NOMO-1 treated with dmso at 0.1 percent for 144 hours (cell line): Measurements from ENCODE around the gene FRAT1.
A peak's percentile ranks its signal among the peaks of the same experiment; 100 is the strongest.

Experiments
- DNase-seq: peaks from one replicate; lab custom pipeline; 2025; ENCODE audit not compliant: unreplicated experiment; lab: John Stamatoyannopoulos, UW

FRAT1 gene

GRCh38 chr10:97307866-97308780 is 10.9 kb upstream of the FRAT1 start:
- DNase-seq, result no peak

GRCh38 chr10:97311111-97311626 is 7.9 kb upstream of the FRAT1 start:
- DNase-seq, result no peak

GRCh38 chr10:97312897-97313296 is 6.2 kb upstream of the FRAT1 start:
- DNase-seq, result no peak

- DNase-seq, result no peak
Observed at GRCh38 chr10:97314671-97315070, 4.4 kb upstream of the FRAT1 start.

GRCh38 chr10:97319671-97320479 is 804 bp downstream of the FRAT1 start:
- DNase-seq, result peak; percentile 56

DNA sequence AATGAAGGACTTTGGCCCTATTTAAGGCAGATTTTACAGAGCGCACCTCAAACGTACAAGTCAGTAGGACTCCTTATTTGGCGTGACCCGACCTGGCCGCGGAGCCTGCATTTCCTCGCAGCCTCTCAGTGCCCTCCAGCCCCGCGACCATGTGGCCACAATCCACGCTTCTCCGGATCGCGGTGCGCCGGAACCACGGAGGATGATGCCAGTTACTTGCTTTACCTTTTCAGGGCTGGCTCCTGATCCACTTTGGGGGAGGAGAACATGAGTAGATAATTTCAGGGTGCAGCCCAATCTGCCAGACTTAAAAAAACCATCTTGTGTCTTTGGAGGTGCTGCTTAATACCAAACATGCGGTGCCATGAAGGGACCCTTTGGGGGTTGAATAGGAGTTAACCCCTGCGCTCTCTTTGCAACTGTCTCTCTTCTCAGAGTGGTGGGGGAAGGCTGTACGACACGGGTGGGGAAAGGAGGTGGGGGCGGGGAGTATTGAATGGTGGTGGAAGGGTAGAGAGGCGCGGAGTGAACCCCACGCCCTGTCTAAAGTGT is 1.5 kb downstream of the FRAT1 start:
- DNase-seq, result no peak

GRCh38 chr10:97321032-97321803 is 2.1 kb downstream of the FRAT1 start:
- peak; percentile 27 for DNase-seq

DNA sequence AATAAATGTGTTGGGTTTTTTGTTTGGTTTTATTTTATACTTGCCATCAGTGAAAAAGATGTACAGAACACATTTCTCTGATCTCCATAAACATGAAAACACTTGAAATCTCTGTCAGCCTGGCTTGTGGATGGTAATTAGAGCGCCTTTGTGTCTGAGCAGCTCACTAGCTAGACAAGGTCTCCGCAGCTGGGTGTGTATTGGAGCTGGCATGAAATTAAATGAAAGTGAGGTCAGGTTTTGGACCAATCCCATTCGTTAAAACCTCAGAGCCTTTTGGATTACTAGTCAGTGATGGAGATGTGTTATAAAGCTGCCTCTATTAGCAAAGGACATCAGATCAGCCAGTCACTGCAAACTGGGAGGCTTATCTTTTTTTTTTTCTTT is 2.7 kb downstream of the FRAT1 start:
- DNase-seq, result no peak

GRCh38 chr10:97323501-97323900 is 4.4 kb downstream of the FRAT1 start:
- no peak for DNase-seq

DNA sequence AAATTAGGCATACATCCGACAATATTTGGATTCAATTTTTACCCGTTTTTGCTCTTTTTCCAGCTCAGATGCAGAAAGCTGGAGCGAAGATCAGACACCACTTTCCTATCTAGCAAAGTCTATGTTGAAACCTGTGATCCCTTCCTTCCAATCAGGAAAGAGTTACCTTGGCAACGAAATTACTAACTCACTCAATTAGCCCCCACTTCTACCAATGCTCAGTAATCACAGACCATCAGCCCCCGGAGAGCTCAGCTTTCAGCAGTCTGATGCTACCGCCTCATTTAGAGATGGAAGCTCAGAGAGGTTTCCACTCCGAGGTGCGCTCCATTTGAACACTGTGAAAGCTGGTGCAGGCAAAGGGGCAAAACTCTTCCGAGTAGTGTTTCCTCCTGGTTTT is 6.7 kb downstream of the FRAT1 start:
- no peak for DNase-seq

DNA sequence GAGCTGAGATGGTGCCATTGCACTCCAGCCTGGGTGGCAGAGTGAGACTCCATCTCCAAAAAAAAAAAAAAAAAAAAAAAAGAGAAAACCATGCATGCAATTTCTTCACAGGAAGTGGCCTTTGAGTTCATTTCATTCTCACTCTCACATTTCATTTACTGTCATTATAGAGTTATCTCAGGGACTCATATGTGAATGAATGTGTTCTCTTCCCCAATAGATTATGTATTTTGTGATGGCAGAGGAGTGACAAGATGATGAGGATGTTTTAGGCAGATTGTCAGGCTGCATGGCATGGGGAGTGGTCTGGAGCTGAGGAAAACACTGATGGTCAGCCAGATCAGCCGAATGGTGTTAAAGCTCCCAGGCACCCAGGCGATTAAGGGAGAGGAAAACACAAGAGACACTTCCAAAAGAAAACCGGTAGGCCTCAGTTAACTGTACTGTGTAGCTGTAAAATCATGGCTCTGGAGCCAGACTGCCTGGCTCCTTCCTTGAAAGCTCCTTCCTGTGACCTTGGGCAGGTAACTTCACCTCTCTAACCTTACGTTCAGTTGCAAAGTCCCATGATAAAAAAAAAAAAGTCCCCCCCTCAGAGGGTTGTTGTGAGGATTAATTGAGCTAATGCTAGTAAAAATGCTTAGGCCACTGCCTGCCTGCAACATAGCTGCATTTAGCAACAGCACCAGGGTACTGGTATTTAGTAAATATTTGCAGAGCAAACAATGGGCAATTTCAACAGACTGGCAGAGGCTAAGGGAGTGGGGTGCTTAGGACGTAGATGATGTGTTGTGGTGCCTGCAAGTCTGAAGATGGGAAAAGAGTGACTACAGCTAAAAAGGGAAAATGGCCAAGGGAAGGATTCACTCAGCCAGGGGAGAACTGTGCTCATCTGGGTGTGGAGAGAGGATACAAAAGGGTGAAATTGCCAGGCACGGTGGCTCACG is 8.6 kb downstream of the FRAT1 start:
- no peak for DNase-seq

GRCh38 chr10:97328646-97329453 is 9.8 kb downstream of the FRAT1 start:
- no peak for DNase-seq

DNA sequence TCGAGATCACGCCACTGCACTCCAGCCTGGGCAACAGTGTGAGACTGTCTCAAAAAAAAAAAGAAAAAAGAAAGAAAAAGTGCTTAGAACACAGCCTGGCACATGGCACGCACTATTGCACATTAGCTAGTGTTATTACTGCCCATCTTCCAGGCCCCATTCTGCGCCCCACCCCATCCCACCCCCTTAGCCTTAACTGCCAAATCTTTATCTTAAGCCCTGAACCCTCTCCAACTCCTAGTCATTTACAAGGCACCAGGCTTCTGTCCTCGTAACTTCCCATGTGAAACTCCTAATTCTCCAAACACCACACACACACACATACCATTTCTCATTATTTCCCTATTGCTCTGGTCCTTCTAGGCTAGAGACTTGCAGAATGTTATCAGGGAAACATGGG is 10.7 kb downstream of the FRAT1 start:
- no peak for DNase-seq

DNA sequence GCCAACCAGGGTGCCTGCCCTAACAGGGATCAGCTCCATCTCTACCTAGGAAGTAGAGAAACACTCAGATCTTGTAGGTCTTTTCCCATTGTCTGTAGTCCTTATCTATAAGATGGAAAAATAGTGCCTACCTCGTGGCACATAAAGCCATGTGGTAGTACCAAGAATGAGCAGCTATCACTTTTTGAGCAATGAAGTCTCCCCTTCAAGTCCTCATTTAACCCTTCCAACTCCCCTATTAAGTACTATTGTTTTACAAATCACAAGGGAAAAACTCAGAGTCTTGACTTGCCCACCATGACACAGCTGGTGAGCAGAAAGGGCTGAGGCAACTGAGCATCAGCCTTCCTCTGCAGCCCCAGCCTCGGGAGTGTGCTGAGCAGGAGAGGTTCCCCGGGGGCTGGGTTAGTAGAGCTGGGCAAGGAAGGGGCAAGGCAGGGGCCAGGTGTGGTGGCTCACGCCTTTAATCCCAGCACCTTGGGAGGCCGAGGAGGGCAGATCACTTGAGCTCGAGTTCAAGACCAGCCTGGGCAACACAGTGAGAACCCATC is 12.2 kb downstream of the FRAT1 start:
- no peak for DNase-seq

DNA sequence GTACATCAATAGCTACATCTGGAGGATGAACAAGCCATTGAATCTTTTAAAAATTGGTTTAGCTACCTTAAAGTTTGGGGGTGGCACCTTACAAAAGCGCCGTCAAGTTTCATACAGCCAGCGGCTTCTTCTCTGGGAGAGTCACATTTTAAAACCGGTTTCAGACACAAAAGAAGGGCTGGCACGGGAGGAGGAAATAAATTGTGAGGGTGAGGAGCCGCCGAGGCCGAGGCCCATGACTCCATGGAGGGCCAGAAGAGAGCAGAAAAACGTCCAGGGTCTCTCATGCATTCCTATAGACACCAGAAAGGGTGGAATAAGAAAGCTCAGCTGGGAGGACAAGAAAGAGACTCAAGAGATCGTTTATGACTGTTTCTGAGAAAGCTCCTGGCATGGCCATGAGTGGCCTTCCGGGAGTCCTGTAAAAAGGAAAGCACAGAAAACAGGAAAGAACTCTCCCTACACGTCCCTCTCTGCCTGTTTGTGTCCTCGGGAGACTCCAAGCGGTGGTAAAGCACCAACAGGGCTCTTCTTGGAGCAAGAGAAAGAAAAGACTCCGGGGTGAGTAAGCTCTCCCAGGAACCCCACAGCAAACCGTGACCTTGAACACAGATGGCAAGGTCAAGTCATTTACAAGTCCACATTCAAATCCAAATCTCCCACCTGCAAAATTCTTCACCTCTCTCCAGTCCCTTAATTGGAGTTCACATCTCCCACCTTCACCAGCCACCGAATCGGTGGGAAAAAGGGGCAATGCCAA is 13.7 kb downstream of the FRAT1 start:
- no peak for DNase-seq

DNA sequence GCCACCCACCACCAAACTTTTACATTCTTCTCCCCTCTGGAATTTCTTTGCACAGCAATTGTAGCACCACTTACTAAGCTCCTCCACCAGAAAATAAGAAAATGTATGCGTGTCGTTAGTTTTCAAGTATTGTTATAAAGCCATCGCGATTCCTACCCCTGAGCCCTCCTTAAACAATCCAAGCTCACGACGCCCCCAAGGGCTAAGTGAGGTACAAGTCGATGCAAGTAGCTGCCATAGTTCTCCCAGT is 14.2 kb downstream of the FRAT1 start:
- DNase-seq, result no peak

- DNase-seq, result peak; percentile 61
Observed at GRCh38 chr10:97333601-97334369, 14.7 kb downstream of the FRAT1 start.
